HG03280 (cell line): ENCODE results near the gene BIRC3.

Experiments
- ATAC-seq: cut with Tn5 transposase; IDR thresholded peaks from one replicate; pipeline ENCODE4 v1.9.1; 2021; ENCODE audit warnings: mild to moderate bottlenecking, moderate library complexity; ENCODE audit not compliant: unreplicated experiment

Gene BIRC3

DNA sequence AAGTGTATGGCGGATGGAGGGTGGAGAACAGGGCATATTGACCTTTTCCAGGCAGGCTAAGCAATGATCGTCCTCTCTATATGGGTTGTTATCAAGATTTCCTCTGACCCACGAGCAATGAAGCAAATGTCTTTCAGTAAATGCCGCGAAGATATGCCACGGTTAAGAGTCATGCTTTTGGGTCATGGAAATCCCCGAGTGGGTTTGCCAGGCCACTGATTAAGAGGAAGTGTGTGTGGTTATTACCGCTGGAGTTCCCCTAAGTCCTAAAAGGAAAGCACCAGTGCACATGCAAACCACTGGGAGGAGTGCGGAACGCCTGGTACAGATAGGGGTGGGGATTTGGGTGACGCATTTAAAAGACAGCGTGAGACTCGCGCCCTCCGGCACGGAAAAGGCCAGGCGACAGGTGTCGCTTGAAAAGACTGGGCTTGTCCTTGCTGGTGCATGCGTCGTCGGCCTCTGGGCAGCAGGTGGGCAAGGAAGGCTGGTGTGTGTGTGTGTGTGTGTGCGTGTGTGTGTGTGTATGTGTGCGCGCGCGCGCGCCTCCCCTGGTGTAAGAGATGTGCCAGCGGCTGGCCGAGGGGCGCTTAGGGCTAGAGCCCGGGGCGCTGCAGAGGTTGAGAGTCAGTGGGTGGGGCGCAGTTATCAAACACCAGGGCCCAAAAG is at the start of gene BIRC3:
Gene BIRC3, plus strand, starts transcription at position 386 of the 669 bp plus-strand sequence. CDS start 7,026 bp downstream, outside the sequence.
- peak; percentile 84 for ATAC-seq

DNA sequence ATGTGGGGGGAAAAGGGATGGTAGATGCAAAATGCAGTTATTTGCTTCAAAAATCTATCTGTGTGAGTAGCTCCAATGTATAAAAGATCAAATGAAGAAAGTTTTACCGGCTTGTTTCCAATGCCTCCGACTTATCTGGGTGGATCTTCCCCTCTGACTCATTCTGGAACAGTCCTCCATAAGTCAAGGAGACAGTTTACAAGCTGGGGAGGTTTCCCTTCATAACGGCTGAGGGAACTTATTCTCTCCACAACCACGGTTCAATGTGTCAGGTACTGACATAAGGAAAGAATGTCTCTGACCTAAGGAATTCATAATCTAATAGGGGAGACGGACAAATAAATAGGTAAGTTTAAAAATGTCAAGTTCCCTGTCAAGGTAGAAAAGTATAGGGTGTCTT is 49.7 kb upstream of the BIRC3 start:
- no peak for ATAC-seq

DNA sequence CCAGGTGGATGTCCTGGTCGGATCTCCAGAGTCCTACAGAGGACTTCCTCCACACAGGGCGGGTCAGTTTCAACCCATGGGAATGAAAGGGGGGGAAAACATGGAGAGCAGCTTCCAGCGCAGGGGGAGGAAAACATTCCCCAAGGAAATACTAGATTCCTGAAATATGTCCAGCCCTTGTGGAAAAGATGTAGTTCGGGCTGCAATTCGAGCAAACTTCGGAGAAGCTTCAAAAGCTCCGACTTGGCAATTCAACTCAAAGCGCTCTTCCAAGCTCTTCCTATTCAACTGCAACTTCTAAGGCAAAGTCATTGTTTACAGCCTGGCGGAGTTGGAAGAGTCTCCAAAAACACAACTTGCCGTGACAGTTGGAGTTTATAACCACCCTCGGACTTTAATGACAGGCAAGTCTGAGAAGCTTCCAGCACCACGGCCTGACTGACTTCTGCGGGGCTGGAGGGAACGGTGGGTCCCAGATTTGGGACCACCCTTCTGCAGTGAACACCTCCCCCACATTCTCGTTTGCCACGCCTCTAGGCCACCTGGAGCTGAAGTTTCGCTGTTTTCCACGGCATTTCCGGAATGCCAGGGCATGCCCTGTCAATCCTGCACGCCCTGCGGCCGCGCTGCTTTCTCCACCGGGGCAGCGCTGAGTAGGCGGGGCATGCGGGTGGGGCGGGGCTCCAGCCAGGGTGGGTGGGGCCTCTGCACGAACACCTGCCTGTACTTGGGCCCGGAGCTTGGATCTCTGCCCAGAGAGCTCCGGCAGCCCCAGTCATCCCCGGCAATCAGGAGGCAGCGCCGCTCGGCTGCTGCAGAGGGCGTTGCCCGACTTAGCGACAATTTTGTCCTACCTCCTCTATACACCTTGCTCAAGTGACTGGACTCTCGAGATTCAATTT is 49.0 kb upstream of the BIRC3 start:
- peak; percentile 99 for ATAC-seq

DNA sequence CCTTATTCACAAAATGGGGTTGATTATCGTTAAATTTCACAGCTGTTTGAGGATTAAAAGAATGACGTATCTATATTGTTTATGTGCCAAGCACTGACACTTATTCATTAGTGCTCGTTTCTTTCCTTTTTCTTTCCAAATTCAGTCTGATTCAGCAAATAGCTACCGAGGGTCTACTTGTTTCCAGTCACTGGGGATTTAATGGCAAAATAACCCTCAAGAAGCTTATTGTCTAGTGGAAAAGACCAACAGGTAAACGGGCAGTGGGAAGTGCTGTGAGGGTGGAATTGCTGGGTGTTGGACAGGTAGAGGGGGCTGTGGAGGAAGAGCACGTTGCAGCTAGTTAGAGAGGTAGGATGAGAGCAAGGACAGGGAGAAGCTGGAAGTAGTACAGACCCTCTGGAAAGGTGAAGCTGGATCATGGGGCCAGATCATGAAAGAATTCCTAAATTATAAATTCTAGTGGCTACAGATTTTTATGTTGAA is 48.3 kb upstream of the BIRC3 start:
- no peak for ATAC-seq

DNA sequence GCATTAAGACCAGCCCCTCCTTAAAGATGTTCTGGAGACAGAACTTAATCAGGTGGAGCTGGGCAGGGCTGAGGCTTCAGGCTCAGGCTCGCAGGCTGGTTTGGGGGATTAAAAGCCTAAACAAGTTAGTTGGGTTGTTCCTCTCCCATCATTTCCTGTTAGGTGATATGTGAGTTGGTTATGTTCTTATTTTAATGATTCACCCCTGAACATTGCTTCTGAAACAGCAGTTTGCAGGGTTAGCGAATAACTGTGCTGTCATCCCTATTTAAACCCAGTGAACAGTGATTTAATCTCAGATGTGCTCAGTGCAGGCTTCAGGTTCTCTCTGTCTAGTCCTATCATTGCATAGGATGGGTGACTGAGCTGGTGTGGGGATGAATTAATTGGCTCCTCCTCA is 47.4 kb upstream of the BIRC3 start:
- no peak for ATAC-seq

DNA sequence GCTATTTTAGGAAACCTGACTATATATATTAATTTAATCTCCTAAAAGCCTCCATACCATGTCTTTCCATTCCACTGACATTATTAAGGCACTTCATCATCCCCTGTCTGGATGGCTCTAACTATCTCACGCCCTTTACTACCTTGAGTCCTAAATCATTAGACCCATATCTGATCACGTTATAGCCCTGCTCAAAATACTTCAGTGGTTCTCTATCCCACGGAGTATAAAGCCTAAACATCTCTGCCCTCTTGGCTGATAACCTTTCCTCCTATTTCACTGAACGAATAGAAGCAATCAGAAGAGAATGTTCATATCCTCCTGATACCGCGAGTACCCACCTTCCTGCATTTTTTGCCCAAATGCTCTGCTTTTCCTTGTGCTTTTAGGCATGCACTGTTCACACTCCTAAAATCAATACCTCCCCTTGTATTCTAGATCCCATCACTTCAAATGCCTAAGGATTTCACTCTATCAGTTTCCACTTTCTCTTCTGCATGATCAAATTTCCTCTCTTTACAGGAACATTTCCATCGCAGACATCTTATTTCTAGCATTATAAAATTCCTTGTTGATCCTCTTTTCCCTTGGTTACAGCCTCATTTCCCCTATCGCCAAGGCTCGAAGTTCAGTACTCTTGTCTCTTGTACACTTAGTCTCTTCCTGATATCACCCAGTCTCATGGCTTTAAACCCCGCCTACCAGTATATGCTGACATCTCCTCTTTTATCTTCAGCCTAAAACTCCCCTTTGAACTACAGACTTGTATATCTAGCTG is 45.0 kb upstream of the BIRC3 start:
- no peak for ATAC-seq

DNA sequence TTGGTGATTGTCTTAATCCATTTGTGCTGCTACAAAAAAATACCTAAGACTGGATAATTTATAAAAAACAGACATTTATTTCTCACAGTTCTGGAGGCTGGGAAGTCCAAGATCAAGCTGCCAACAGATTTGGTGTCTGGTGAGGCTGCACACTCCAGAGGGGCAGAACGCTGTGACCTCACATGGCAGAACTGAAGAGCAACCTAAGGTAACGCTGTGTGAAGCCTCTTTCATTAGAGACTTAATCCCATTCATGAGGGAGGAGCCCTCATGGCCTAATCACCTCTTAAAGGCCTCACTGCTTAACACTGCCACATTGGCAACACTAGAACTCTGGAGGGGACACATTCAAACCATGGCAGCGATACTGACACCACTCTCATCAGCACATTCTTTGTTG is 42.7 kb upstream of the BIRC3 start:
- no peak for ATAC-seq

DNA sequence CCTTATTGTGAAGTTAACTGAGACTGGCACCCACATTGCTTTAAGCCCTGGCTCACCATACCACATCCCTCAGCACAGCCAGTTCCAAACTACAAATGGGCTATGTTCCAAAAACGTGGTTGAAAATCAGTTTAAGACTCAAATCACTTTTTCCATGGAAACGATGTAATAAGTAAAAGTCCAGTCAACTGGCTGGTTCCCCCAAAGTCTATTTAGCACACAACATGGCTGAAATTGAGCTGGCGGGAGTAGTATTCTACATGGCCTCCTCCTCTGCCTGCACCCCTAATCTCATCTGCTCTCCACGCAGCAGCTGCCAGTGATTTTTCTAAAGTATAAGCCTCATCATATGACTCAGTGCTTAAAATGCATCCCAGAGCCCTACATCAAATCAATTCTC is 40.9 kb upstream of the BIRC3 start:
- no peak for ATAC-seq

DNA sequence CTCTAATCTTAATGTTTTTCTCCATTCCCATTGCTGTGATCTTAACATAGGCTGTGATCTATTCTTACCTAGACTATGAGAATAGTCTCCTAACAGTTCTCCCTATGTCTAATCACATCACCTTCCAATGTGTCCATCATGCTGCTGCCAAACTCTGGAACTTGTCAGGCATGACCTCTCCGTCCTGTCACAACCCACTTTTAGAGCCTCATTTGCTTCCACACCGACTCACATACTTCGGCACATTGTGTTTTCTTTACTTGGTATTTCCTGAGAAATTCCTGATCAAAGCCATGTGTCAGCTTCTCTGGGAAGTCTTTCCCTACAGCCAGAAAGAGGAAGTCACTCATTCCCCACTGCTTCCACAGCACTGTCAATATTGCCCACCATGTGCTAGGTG is 40.5 kb upstream of the BIRC3 start:
- ATAC-seq = no peak

DNA sequence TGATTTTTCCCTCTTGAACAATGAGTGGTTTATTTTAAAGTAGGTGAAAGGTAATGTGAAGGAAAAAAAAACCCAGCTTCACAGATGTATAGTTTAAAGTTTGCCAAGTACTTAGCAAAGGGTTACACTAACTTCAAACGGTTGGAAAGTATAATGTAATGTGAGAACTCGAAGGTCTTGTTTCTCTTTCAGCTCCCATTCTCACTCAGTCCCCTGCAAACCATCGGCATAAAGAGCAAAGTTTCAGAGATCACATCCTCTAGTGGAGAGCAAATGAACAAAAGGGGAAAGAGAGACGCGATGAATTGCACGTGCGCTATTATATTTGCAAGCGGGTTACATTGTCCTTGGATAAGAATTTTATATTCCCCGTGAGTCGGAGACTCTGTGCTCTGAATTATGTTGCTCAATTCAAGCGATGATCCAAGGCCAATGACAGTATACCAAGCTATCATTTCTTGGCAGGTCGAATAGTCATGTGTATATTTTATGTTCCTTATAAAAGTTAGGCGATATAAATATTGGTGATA is 37.6 kb upstream of the BIRC3 start:
- peak; percentile 73 for ATAC-seq

DNA sequence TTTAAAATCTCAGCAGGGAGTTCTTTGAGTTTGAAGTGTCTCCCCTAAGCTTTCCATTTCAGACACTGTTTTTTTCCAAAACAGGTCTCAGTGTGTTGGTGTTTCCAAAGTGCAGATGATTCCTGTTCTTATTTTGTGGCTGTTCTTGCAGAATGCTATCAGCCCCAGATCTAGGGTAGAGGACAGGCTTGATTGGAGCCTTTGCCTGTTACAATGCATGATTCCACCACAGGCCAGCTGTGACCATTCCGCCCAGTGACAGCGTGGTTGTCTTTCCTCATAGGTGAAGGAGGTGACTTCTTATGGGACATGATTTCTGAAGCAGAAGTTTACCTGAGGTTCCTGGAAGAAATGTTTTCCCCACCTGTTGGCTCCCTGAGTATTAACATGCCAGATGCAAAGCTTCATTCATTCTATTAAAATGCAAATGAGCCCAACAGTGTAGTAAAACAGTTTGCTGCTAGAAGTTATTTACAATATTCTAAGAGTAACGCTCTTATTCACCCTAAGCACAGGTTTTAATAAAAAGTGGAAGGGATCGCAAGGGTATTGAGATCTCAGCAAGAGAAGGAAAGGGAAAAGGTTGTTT is 36.9 kb upstream of the BIRC3 start:
- no peak for ATAC-seq

DNA sequence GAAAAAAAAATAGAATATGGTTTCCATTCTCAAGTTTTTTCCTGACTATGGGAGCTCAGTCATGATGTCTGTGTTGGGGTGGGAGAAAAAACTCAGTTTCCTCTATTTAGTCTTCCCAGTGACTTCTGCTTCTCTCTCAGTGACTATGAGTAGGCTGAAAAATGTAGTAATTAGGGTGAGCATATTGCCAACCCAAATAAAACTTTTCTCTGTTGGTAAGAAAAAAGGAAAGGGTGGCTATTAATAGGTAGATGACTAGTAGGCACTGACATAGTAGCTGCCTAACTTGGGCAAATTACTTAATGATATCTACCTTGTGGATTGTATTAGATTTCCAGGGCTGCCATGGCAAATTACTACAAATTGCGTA is 34.2 kb upstream of the BIRC3 start:
- no peak for ATAC-seq

DNA sequence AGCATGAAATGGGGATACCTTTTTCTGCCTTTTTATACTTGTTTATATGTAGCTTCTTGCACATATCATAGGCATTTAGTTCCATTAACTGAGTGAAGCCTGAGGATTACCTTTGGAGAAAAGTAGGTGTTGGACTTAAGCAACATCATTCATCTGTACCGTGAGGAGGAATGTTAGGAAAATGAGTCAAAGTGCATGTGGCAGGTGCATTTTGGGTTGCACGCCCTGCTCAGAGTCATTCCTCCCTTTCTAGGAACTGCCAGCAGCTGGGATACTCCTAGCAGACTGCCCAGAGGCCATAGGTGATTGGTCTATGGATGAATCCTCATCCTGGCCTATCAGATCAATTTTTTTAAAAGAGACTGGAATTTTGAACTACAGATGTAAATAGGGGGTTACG is 33.3 kb upstream of the BIRC3 start:
- ATAC-seq = no peak

DNA sequence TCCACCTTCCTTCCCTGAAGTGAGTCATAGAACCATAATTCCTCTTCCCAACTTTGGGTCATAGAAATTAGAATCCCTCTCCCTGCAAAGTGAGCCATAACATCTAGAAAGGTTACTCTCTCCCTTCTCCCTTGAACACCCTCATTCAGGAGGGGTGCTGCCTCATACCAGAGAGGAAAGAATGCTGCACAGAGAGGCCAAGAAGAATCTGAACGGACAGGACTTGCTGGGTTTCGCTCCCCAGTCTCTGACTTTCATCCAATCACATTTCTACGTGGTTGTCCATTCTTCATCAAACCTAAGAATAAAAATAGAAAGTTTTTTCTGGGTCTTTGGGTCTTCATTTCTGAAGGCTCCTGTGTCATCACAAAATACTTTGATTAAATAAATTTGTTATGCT is 31.0 kb upstream of the BIRC3 start:
- no peak for ATAC-seq

DNA sequence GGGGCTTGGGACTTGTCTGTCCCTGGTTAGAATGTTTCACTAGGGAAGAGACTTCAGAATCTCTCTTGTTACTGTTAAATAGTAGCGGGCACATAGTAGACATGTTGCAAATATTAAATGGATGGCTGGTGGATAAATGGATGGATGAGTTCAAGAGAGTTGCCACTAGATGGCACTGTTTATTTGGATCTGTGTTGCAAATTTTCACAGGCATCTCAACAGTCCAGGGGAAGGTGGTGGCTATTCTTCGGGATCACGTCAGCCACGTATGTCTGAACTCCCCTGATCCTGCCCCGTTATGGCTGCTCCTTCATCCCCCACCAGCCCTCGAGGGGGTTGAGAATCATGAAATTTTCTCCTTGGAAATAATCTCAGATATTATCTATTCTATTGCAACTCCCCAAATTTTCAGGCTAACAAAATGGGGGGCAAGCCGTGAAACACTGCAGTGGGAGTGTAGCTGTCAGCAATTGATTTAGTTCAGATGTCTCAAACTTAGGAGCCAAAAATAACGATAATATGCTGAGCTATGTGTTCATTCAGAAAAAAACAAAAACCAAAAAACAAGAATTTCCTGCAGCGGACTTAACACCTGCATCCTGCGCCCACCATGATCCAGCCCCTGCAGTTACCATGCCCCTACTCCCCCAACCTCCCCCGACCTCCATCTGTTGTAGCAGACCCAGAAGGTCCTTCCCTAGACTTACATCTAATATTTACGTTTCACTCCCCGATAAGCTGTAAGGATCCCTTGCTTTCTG is 29.1 kb upstream of the BIRC3 start:
- peak; percentile 87 for ATAC-seq

DNA sequence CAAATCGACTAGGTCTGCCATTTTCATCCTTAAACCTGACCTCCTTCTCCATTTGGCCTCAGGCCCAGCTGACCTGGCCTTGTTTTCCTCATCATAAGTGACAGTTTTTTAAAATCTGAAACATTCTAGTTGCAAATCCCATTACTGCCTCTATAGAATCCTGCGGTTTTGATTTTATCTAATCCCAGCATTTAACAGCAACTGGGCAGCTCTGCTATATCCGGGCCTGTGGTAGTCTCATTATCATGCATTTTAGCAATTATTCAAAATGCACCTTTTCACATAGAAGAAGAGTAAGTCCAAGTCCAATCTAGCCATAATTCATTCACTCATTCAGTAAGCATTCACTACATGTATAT is 28.6 kb upstream of the BIRC3 start:
- ATAC-seq = no peak

DNA sequence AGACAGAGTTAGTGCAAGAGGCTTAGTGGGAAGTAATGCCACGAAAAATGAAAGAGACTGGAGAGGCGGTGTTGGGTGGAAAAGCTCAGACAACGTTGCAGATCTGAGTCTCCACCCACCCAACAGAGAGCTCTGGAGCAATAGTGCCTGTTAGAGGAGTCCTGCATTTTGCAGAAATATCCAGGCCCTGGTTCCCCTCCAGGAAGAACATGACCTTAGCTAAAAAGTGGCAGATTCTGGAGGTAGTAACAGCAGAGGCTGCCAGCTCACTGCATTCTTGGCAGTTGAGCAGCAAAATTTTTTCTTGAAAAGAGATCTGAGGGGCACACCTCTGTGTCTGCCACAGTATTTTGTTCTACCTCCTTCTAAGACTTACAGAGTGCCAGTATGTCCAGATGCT is 27.7 kb upstream of the BIRC3 start:
- ATAC-seq = no peak

DNA sequence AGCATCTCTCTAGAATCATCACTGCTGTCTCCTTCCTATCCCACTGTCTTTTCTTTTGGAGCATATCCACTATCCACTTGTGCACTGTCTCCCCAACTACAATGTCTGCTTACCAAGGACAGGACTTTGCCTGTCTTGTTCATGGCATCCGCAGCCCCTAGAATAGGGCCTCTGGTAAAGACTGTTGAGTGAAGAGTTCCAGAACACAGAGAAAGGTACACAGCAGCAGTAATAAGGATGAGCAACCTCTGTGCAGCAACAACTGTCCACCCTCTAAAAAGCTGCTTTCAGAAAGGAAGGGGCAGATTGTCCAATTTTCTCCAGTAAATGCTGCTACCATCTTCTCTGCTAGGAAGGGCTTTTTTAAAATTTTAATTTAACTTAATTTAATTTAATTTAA is 25.5 kb upstream of the BIRC3 start:
- ATAC-seq = no peak

DNA sequence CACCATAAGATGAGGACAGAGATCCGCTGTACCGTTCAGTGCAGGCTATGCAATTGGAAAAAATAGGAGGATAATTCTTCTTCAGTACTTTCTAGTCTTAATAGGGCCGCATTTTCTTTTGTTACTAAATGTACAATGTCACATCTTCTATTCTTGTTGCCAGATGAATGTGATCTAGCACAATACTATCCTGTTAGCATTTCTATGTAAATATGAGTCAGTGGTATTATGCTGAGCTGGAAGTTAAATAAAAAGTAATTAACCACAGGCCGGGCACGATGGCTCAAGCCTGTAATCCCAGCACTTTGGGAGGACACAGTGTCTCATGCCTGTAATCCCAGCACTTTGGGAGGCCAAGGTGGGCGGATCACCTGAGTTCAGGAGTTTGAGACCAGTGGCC is 24.4 kb upstream of the BIRC3 start:
- ATAC-seq = no peak
